ENCODE results near the gene PRR20E.
"Not testable (repeated sequence)": the region's sequence is repeated elsewhere in the genome, so short reads cannot be mapped to it uniquely, and the experiment has no call there.

PRR20E gene

GRCh38 chr13:57166897-57167296 lies at the start of gene PRR20E:
Gene PRR20E (plus strand): TSS chr13:57167197. CDS start chr13:57167584, 387 bp downstream.
- not testable (repeated sequence) for TF ChIP-seq CTCF (IDR thresholded peaks at IDR 0.05)

- no peak for TF ChIP-seq CTCF (IDR thresholded peaks at IDR 0.05)
These were observed 43.3 kb upstream of the PRR20E start for GRCh38 chr13:57123681-57124080.

- TF ChIP-seq CTCF (IDR thresholded peaks at IDR 0.05): no peak
These were observed 38.1 kb upstream of the PRR20E start for GRCh38 chr13:57128909-57129308.

GRCh38 chr13:57136093-57136492 lies 30.9 kb upstream of the PRR20E start:
- no peak for TF ChIP-seq CTCF (IDR thresholded peaks at IDR 0.05)

- TF ChIP-seq CTCF (IDR thresholded peaks at IDR 0.05): no peak
These were observed 29.4 kb upstream of the PRR20E start for GRCh38 chr13:57137585-57137984.

- TF ChIP-seq CTCF (IDR thresholded peaks at IDR 0.05): no peak
These were observed 28.0 kb upstream of the PRR20E start for GRCh38 chr13:57138988-57139387.

GRCh38 chr13:57140235-57140968 lies 26.6 kb upstream of the PRR20E start, which contains the start of gene PRR20A:
Gene PRR20A (plus strand): TSS chr13:57140918. CDS start chr13:57141305, 387 bp downstream.
- not testable (repeated sequence) for TF ChIP-seq CTCF (IDR thresholded peaks at IDR 0.05)

All from LNCAP (cell line).